ENCODE results near the gene WDR38.

WDR38 gene, protein sequence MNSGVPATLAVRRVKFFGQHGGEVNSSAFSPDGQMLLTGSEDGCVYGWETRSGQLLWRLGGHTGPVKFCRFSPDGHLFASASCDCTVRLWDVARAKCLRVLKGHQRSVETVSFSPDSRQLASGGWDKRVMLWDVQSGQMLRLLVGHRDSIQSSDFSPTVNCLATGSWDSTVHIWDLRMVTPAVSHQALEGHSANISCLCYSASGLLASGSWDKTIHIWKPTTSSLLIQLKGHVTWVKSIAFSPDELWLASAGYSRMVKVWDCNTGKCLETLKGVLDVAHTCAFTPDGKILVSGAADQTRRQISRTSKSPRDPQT

DNA sequence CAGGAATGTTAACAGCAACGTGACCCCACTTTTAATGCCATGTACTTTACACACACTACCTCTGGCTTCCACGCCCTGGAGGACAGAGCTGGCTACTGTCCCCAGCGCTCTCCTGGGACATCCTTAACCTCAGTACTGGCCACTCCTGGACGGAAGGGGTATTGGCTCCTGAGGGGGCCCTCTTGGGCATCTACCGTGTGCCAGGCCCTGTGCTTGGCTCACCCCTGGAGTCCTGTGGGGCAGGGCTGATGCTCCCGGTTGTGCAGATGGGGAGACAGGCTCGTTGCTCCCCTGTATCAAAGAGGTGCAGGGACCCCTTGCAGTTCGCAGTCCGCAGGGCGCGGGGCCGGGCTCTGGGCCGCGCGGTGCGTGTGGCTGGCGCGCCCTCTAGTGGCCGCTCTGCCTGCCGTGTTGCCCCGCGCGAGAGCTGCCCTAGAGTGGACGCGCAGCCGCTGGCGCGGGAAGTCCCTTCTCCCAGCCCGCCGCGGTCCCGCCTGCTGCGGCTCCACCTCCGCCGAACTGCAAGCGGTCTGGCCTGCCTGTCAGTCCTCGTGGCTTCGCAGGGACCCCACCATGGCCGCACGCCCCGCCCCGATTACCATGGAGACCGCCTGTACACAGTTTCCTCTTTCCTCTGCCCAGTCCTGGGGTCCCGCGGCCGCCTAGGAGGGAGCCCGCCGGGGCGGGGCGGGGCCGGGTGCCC is at the start of gene WDR38:
WDR38 (plus strand) TSS at position 632 of the 703 bp plus-strand sequence. CDS start 72 bp downstream, outside the sequence.
- no peak for DNase-seq

DNA sequence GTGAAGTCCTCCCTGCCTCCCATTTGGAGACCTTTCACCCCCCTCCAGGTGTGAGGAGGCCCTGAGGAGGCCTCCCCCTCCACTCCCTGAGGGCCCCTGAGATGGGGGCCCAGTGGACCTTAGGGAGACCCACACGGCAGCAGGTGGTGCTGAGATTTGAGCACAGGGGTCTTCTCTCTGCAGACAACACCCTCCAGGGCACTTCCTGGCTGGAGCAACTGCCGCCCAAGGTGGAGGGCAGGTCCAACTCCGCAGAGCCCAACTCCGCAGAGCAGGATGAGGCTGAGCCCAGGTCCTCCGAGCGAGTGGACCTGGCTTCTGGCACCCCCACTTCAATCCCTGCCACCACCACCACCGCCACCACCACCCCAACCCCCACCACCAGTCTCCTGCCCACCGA is 49.3 kb upstream of the WDR38 start:
- no peak for DNase-seq

DNA sequence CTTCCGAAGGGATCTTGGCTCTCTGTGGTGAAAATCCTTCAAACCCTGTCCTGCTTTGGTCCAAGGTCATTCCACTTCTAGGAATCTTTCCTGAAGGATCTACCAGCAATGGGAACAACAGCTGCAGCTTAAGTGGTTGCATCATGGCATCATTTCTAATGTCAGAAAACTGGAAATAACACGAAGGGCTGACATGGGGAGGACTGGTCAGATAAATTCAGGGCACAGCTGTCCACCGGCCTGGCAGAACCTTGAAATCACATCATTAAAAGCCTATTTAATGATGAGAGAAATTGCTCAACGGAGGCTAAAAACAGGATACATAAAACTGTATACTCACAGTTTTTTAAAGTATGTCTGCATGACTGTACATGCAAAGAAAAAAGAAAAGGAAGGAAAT is 48.1 kb upstream of the WDR38 start:
- DNase-seq = no peak

DNA sequence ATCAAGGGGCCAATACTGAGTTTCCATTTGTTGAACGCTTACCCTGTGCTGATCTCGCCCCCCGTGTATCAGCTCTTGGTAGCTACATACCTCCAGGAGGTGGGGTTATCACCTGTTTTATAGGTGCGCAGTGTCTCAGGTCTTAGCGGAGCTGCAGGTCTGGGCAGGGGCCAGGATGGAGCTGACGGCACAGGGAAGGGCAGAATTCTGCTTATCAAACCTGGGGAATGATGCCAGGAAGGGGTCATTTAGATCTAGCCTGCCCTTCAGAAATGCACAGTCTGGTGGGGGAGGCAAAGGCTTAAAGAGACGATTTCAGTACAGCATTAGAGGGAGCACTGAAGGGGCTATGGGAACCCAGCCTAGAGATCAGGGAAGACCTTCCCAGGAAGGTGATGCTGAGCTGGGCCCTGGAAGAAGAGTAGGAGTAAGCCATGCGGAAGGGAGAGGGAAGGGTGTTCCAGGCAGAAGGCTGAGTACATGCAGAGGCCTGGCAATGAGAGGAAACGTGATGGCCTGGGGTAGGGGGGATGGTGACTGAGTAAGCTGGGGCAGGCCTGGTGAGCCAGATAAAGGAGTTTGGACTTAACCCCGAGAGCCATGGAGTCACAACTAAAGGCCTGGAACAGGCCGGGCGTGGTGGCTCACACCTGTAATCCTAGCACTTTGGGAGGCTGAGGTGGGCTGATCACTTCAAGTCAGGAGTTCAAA is 44.9 kb upstream of the WDR38 start:
- no peak for DNase-seq

DNA sequence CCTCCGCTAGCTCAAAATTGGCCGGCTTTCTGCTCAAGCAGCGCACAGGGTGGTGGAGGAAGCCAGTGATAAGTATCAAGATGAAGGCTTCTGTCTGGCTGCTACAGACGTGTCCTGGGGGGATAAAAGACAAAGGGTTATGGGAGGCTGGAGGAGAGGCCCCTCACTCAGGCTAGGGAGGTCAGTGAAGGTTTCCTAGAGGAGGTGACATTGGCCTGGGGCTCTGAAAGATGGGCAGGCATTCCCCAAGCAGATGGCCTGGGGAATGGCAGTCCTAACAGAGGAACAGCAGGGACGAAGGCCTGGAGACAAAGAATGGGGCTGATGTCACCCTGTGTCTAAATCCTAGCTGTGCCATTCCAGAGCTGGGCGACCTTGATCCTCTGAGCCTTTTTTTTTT is 44.0 kb upstream of the WDR38 start:
- DNase-seq = no peak

DNA sequence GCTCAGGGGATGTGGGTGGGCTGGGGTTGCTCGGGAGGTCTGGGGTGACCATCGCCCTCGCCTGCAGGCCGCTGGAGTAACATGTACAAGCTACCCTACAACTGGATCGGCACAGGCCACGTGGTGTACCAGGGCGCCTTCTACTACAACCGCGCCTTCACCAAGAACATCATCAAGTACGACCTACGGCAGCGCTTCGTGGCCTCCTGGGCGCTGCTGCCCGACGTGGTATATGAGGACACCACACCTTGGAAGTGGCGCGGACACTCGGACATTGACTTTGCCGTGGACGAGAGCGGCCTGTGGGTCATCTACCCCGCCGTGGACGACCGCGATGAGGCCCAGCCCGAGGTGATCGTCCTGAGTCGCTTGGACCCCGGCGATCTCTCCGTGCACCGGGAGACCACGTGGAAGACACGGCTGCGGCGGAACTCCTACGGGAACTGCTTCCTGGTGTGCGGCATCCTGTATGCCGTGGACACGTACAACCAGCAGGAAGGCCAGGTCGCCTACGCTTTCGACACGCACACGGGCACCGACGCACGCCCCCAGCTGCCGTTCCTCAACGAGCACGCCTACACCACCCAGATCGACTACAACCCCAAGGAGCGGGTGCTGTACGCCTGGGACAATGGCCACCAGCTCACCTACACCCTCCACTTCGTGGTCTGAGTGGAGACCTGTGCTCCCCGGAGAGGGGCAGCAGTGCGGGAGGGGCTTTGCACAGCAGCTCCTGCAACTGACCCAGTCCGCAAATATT is 43.3 kb upstream of the WDR38 start:
- DNase-seq = no peak

DNA sequence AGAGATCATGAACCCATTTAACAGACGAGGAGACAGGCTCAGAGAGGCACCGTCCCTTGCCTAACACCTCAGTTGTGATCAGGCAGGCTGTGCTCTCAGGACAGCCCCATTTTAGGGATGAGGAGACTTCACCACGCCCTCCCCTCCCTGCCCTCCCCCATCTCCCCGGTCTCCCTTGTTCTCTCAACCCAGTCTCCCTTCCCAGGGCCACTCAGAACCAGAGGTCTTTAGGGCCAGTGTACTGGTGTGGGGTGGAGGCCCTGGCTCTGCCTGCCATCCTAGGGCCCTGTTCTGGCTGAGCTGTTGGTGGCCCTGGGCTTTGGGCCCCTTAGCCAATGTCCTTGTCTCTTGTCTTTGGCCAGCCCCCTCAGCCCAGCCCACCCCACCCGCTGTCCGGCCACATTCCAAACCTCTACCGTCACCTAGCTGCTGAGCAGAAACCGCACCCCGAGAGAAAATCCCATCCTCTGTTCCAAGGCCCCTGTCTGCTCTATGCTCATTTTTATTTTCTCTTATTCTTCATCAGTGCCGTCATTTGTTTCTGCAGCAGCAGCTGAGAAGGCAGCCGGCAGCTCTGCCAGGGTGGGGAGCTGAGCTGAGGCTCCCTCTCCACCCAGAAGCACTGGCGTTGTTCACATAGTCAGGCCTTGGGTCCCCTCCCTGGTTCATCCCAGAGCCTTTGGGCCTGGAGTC is 42.5 kb upstream of the WDR38 start:
- no peak for DNase-seq

DNA sequence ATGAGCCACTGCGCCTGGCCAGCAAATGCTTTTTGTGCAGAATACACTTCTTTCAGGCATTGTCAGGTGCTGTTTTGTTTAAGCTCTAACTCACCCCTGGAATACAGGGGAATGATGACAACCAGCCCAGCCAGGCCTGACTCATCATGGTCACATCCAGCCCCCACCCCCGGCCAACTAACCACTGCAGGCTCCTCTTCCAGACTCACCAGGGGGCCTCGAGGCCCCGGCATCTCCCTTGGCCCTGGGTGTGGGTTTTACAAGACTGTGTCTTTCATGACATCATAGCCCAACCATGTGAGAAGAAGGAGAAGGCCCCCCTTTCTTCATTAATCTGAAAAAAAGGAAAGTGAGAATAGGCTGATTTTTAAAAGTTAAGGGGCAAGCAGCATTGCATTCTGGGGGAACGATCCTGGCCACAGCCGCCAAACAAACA is 40.8 kb upstream of the WDR38 start:
- no peak for DNase-seq

DNA sequence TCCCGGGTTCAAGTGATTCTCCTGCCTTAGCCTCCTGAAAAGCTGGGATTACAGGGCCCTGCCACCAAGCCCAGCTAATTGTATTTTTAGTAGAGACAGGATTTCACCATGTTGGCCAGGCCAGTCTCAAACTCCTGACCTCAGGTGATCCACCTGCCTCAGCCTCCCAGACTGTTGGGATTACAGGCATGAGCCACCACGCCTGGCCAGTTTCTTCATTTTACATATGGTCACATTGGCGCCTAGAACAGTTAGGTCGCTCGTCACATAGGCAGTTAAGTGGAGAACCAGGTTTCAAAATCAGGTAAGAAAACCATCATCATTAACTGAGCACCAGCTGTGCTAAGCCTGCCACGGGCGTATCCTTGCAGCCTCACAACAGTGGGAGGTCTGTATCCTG is 40.2 kb upstream of the WDR38 start:
- DNase-seq = no peak

DNA sequence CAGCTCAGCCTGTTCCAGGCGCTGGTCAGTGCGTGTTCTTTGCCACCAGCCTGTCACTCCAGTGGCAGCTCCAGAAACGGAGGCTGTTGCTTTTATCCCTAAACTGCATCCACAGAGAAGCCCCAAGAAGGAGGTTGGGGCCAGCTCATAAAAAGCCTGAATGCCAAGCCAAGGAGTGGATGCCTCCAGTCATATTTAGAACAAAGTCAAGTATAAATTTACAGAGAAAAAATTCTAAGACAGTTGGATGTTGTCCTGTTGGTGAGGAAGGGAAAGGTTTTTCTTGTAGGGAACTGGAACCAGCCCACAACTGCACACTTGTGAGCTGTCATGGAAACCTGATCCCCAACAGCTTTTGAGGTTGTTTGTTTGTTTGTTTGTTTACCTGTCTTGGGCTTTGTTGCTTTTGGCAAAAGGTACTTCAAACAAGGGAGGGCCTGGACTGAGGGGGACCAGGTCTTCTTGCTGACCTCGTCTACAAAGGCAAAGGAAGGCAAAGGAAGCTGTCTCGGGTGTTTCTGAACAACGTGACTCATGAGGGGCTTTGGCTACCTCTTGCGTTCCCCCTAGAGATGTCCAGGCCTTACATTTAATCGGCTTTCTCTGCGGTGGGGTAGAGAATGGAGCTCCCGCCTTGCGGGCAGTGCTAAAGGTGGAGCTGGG is 39.6 kb upstream of the WDR38 start:
- DNase-seq = no peak

DNA sequence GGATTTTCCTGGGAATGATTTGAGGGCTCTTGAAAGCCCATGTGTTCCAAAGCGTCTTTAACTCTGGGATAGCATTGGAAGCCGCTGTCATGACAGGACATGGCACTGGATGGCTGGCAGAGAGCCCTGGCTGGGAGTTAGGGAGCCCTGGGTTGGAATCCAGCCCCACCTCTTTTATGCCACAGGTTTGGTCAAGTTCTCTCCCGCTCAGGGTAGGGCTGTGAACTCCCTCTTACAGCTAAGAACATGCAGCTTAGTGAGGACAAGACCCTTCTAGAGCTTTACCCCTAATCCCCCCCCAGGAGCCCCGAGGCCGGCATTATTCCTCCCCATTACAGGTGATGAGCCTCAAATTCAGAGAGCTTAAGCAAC is 39.1 kb upstream of the WDR38 start:
- no peak for DNase-seq

DNA sequence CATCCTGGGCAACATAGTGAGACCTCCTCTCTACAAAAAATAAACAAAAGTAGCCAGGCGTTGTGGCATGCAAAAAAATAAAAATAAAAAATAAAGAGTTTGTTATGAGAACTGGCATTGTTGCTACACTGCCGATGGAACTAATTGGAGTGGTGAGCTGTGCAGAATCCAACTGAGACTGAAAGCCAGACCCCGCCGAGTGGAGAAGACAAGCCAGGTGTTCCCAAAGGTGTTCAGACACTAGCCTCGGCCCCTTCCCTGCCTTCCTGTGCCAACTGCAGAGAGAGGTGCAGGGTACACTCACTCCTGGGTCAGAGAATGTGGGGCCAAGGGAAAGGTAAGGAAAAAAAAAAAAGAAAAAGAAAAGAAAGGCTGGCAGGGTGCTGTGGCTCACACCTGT is 37.7 kb upstream of the WDR38 start:
- no peak for DNase-seq

DNA sequence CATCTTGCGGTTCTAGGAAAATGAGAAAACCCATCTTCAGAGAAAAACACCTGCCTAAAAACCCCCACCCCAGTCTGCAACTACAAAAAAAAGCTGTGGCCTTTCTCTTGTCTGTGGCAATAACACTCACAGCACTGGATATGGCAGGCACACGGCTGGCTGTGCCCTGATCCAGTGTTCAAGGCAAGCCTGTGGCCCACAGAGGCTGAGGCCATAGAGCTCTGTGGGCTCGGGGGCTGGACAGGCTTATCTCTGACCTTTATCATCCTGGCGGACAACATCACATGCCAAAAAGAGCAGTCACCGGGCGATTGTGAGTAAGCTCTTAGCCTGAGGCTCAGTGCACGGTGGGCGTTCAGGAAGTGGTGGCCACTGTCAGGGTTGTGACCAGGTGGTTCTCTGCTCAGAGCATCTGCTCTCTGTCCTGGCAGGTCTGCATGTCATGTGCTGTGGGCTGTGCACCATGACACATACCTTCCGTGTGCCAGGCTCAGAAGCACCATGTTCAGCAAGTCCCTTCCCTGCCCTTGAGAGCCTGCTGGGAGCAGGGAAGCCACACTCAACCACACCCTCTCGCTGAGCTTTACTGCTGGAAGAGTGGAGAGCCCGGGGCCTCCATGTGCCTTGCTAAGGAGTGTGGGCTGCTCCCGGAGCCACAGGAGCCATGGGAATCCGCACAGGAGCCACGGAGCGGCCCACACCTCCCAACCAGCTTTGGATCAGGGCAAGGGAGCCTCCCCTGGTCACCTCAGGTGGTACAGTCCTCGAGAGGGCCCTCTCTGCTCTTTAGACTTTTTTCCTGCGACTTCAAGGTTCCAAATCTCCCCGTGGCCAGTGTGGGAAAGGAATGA is 34.6 kb upstream of the WDR38 start:
- no peak for DNase-seq

DNA sequence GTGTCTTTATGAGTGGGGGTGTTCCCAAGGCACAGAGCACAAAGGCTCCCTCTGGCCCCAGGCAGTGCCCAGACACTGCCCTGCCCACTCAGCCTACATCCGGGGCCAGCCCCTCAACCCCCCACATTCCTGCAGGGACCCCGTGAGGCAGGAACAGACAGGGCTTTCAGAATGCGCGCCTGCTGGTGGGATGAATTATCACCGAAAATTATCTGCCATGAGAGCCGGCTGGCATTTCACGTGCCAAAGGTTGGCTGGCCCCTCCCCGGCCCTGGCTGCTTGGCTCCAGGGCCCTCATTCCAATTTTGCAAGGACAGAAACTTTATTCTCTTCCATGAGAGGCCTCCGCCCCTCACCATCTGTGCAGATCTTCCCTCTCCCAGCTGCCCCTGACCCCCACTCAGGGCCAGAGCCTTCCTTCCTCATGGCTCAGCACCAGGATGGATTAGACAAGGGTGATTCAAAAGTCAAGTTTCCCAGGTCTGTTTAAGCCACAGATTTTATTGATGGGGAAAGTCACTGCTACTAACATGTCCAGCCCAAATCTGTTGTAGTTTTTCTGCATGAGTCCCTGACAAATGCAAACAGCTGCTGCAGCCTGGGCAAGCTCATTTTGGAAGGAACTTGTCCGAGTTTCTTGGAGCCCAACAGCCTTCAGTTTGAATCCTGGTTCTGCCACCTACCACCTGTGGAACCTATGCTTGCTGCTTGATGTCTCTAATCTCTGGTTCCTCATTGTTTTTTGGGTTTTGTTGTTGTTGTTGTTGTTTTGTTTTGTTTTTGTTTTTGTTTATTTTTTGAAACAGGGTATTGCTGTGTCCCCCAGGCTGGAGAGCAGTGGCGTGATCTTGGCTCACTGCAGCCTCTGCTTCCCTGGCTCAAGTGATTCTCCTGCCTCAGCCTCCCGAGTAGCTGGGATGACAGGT is 32.3 kb upstream of the WDR38 start:
- no peak for DNase-seq

DNA sequence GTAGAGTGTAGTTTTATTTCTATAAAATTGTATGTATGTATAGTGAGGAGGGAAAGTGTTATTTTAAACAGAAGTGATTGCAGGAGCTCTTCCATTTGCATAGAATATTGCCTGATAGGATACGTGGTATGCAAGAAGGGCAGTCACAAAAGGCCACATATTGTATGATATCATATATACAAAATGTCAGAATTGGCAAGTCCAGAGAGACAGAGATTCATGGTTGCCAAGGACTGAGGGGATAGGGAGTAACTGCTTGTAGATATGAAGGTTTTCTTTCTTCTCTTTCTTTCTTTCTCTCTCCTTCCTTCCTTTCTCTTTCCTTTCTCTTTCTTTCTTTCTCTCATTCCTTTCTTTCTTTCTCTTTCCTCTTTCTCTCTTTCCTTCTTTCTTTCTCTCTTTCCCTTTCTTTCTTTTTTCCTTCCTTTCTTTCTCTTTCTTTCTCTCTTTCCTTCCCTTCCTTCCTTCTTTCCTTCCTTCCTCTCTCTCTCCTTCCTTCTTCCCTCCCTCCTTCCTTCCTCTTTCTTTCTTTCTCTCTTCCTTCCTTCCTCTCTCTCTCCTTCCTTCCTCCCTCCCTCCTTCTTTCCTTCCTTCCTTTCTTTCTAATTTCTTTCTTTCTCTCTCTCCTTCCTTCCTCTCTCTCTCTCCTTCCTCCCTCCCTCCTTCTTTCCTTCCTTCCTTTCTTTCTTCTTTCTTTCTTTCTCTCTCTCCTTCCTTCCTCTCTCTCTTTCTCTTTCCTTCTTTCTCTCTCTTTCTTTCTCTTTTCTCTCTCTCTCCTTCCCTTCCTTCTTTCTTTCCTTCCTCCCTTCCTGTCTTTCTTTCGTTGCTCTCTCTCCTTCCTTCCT is 24.5 kb upstream of the WDR38 start:
- no peak for DNase-seq

DNA sequence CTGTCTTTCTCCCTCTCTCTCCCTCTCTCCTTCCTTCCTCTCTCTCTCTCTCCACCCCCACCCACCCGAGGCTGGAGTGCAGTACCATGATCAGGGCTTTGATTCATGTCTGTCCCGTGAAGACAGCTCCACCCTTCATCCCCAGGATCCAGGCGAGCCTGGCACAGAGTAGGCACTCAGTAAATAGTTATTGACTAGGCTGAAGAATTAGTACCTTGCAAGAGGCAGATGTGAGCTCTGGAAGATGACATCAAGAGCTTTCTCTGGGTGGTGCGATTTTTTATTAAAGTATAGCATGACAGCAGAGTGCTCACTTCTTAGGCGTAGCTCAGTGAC is 24.0 kb upstream of the WDR38 start:
- no peak for DNase-seq

DNA sequence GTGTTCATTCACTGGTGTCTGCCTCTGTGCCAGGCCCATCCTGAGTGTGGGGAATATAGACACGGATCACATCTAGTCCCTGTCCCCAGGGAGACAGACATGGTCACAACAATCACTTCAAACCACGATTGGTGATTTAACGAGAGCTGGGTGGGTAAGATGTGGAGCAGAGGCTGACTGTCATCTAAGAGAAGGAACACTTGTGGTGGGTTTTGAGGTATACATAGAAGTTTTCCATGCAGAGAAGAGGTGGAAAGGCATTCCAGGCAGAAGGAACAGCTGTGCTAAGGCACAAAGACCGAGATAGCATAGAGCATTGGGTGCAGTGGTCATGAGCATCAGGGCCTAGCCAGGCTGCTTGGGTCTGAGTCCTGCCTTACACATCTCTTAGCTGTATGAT is 22.7 kb upstream of the WDR38 start:
- no peak for DNase-seq

DNA sequence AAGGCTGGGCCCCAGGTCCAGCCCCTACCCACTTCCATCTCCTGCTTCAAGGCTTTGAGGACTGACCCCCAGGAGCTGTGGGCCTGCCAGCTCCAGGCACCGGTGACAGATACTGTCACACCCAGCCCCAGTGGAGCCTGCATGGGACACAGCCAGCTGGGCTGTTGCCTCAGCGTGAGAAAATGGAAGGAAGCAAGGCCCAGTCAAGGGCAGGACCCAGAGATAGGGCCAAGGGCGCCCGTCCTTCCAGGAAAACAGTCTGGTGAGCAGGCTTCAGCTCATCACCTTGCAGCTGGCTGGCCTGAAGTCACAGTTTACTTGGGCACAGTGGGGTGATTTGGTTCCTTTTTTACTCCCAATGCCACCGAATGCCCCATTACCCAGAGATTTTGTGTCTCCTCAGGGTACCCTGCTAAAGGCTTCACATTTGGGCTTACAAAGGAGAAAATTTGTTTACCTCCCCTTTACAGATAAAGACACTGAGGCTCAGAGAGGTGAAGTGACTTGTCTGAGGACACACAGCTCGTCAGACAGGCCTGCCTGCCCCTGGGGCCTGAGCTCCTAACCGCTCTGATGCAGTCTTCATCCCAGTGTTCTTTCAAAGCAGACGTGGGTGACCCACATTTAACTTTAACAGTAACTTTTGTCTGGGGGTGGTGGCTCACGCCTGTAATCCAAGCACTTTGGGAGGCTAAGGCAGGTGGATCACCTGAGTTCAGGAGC is 21.5 kb upstream of the WDR38 start:
- DNase-seq = no peak
